Gastrocnemius medialis (tissue), 4 donors: Measurements from ENCODE around the gene DAPK1. TPM values are rescaled to one million over a fixed set of nuclear protein-coding genes. Genes with fewer than 3 reads are reported as not detected.

Source experiments
- ATAC-seq, 2 donors: fragments of 150-250 bp; one replicate each; pipeline ENCODE4 v1.9.1; 2016
- DNase-seq, 2 donors: peaks; one replicate each; pipeline ENCODE4 v3.0.0-alpha.2; 2019
- H3K27ac ChIP-seq, 4 donors: fragments of 200-600 bp; sonication (generic); 1 replicate in 1 of 4; 2 replicates in 3 of 4; pipeline ENCODE4 v1.5.1; 2016 to 2018; ENCODE audit warnings: mild to moderate bottlenecking in 2 of 4, moderate library complexity in 1 of 4
- H3K27me3 ChIP-seq, 3 donors: fragments of 200-600 bp; sonication (generic) in 2 of 3; 1 replicate in 1 of 3; 2 replicates in 2 of 3; pipeline versions ENCODE4 v1.5.1 to v1.6.0; 2016 to 2019; ENCODE audit warnings: mild to moderate bottlenecking in 1 of 3, moderate library complexity in 1 of 3
- H3K36me3 ChIP-seq, 2 donors: fragments of 200-600 bp; sonication (generic) in 1 of 2; one replicate each; pipeline ENCODE4 v1.5.1; 2017 to 2018
- H3K4me1 ChIP-seq, 2 donors: fragments of 200-600 bp; sonication (generic) in 1 of 2; one replicate each; pipeline ENCODE4 v1.5.1; 2016 to 2017; ENCODE audit warnings: mild to moderate bottlenecking in 2 of 2
- H3K4me3 ChIP-seq, 4 donors: fragments of 200-600 bp; sonication (generic) in 3 of 4; 1 replicate in 1 of 4; 2 replicates in 3 of 4; pipeline ENCODE4 v1.5.1; 2016 to 2019; ENCODE audit warnings: mild to moderate bottlenecking in 2 of 4
- H3K9me3 ChIP-seq, 3 donors: fragments of 200-600 bp; sonication (generic) in 2 of 3; 1 replicate in 1 of 3; 2 replicates in 2 of 3; pipeline ENCODE4 v1.5.1; 2016 to 2019
- CTCF ChIP-seq, 5 experiments: fragments of 450-650 bp in 3 of 5; fragments of 200-600 bp in 2 of 5; sonication (generic) in 2 of 5; IDR thresholded peaks in 4 of 5; conservative IDR thresholded peaks in 1 of 5; 1 replicate in 4 of 5; 2 replicates in 1 of 5; pipeline ENCODE4 v1.5.1; 2016 to 2019; ENCODE audit warnings: antibody characterized with exemption in 5 of 5, mild to moderate bottlenecking in 3 of 5, moderate library complexity in 3 of 5
- POLR2A ChIP-seq, 2 donors: fragments of 450-650 bp; IDR thresholded peaks; one replicate each; pipeline ENCODE4 v1.6.1; 2017; ENCODE audit warnings: antibody characterized with exemption in 2 of 2, mild to moderate bottlenecking in 2 of 2, moderate library complexity in 2 of 2
- in situ Hi-C, 4 donors: fragments of 200-750 bp; cut with MboI; loops; one replicate each; pipeline versions ENCODE4 v1.15.0 to v1.8.0; 2017; ENCODE audit warnings: low sequenced_read_pairs in 4 of 4
- intact Hi-C: fragments of 100-400 bp; cut with DNase I; formaldehyde crosslinking; loops from one replicate; pipeline ENCODE4 v1.15.1; 2023; ENCODE audit warnings: low total_unique reads
- total RNA-seq, 4 donors: library from RNA; depleted of rRNA; stranded (reverse); fragments of >200 nt; gene quantifications; one replicate each; pipeline versions ENCODE4 v1.1.0 to v1.2.3, GENCODE V29; 2016

Gene DAPK1
- total RNA-seq, 4 donors from 2014 or later, result 1.2 to 4.3 (median 2.7) TPM

GRCh38 chr9:87746186-87746585 is 248.5 kb downstream of the DAPK1 start:
- in situ Hi-C loops, result no loop called here
- H3K27me3 ChIP-seq, result no peaks in the 10 kb centered on the region
- H3K27ac ChIP-seq, result no peak overlapping the region
- DNase-seq (no peak), ATAC-seq (no peak)
- intact Hi-C loops, result no loop called here
- TF ChIP-seq POLR2A (IDR thresholded peaks at IDR 0.05), result no peak
- TF ChIP-seq CTCF (IDR thresholded peaks at IDR 0.05 in 4 of 5, conservative IDR thresholded peaks at IDR 0.05 in 1 of 5), result no peak
- no peak overlapping the region for H3K4me3 ChIP-seq
- H3K9me3 ChIP-seq, result no peaks in the 10 kb centered on the region
- no peaks in the 10 kb centered on the region for H3K36me3 ChIP-seq
- H3K4me1 ChIP-seq, result no peaks in the 10 kb centered on the region

GRCh38 chr9:87748881-87749280 is 251.2 kb downstream of the DAPK1 start:
- Histone ChIP-seq H3K4me1 (no peaks in the 10 kb centered on the region), H3K9me3 (no peaks in the 10 kb centered on the region), H3K4me3 (no peak overlapping the region), H3K27me3 (no peaks in the 10 kb centered on the region), H3K27ac (peak overlapping the region in 2 of 4 donors; percentile 4 to 30), H3K36me3 (no peaks in the 10 kb centered on the region)
- in situ Hi-C loops (no loop called here), intact Hi-C loops (no loop called here)
- DNase-seq, result no peak
- TF ChIP-seq POLR2A (IDR thresholded peaks at IDR 0.05) (no peak), CTCF (IDR thresholded peaks at IDR 0.05 in 4 of 5, conservative IDR thresholded peaks at IDR 0.05 in 1 of 5) (no peak)
- no peak for ATAC-seq

GRCh38 chr9:87749335-87750035 is 251.8 kb downstream of the DAPK1 start:
- H3K9me3 ChIP-seq, result no peaks in the 10 kb centered on the region
- no peaks in the 10 kb centered on the region for H3K27me3 ChIP-seq
- H3K27ac ChIP-seq, result no peak overlapping the region
- no peak overlapping the region for H3K4me3 ChIP-seq
- no peaks in the 10 kb centered on the region for H3K4me1 ChIP-seq
- H3K36me3 ChIP-seq, result no peaks in the 10 kb centered on the region
- TF ChIP-seq POLR2A (IDR thresholded peaks at IDR 0.05), result no peak
- TF ChIP-seq CTCF (IDR thresholded peaks at IDR 0.05 in 4 of 5, conservative IDR thresholded peaks at IDR 0.05 in 1 of 5), result no peak
- DNase-seq, result no peak
- in situ Hi-C loops, result no loop called here
- intact Hi-C loops, result no loop called here
- peak in 1 of 2 donors; percentile 42 for ATAC-seq

GRCh38 chr9:87750726-87751125 is 253.1 kb downstream of the DAPK1 start:
- intact Hi-C loops, result no loop called here
- TF ChIP-seq CTCF (IDR thresholded peaks at IDR 0.05 in 4 of 5, conservative IDR thresholded peaks at IDR 0.05 in 1 of 5) (no peak), POLR2A (IDR thresholded peaks at IDR 0.05) (no peak)

GRCh38 chr9:87751423-87751822 is 253.8 kb downstream of the DAPK1 start:
- no peaks in the 10 kb centered on the region for H3K9me3 ChIP-seq
- no peaks in the 10 kb centered on the region for H3K27me3 ChIP-seq
- no peaks in the 10 kb centered on the region for H3K4me1 ChIP-seq
- H3K4me3 ChIP-seq, result no peak overlapping the region
- DNase-seq (no peak), ATAC-seq (no peak)
- in situ Hi-C loops (no loop called here), intact Hi-C loops (no loop called here)
- TF ChIP-seq POLR2A (IDR thresholded peaks at IDR 0.05) (no peak), CTCF (IDR thresholded peaks at IDR 0.05 in 4 of 5, conservative IDR thresholded peaks at IDR 0.05 in 1 of 5) (no peak)
- H3K36me3 ChIP-seq, result no peaks in the 10 kb centered on the region
- H3K27ac ChIP-seq, result no peak overlapping the region

More at GRCh38 chr9:87750726-87751125, 253.1 kb downstream of the DAPK1 start:
- in situ Hi-C loops, result no loop called here
- H3K36me3 ChIP-seq, result no peaks in the 10 kb centered on the region
- no peak overlapping the region for H3K27ac ChIP-seq
- H3K4me1 ChIP-seq, result no peaks in the 10 kb centered on the region
- no peaks in the 10 kb centered on the region for H3K9me3 ChIP-seq
- DNase-seq, result no peak
- ATAC-seq, result no peak
- H3K27me3 ChIP-seq, result no peaks in the 10 kb centered on the region
- no peak overlapping the region for H3K4me3 ChIP-seq
